Measurements from ENCODE around the gene PMEPA1. TPM values are rescaled to one million over a fixed set of nuclear protein-coding genes. Genes with fewer than 3 reads are reported as not detected.

Gene PMEPA1
- total and polyA plus RNA-seq, 2 donors (not counting 1 experiment from before 2014, with no cell fraction given) = 9.9 to 37.4 TPM

GRCh38 chr20:57649617-57650015 is 60.2 kb downstream of the PMEPA1 start:
- no peak for DNase-seq

More at GRCh38 chr20:57649617-57650015, 60.2 kb downstream of the PMEPA1 start:
- Mint-ChIP-seq H3K27ac (no peak overlapping the region), H3K9me3 (ENCODE audit: insufficient read depth) (peaks cover 2% of the 10 kb centered on the region), H3K27me3 (no peaks in the 10 kb centered on the region), H3K4me1 (peaks cover 5% of the 10 kb centered on the region), H3K4me3 (no peak overlapping the region)
- H3K9ac ChIP-seq (ENCODE audit: low read length) = no peak overlapping the region
- CTCF ChIA-PET = interaction anchor here (1.1 to 1.3 kb wide), 2 partner anchors 52 to 53 kb away, joined by 3 read pairs; no protein-coding TSS in a partner anchor
- peaks cover 3 to 4% of the 10 kb centered on the region in 2 donors for H3K4me1 ChIP-seq (ENCODE audit: control insufficient read depth in 2 of 2, insufficient read depth in 2 of 2, low read length in 2 of 2)
- H4K20me1 ChIP-seq (ENCODE audit: control insufficient read depth, insufficient read depth, low read length, poor library complexity, severe bottlenecking) = peaks cover 29% of the 10 kb centered on the region
- no peak overlapping the region for H2AFZ ChIP-seq (ENCODE audit: insufficient read depth, low read depth, low read length, poor library complexity, severe bottlenecking)
- H3K4me3 ChIP-seq (ENCODE audit: control extremely low read depth in 1 of 5, extremely low read depth in 1 of 5, insufficient read depth in 1 of 5, low read depth in 2 of 5, low read length in 4 of 5) = no peak overlapping the region
- WGBS (ENCODE audit: insufficient coverage) = 96% methylated on average over 14 of the region's 14 CpGs
- H3K36me3 ChIP-seq (replicated peaks in 1 of 2; ENCODE audit: control extremely low read depth in 1 of 2, control insufficient read depth in 1 of 2, extremely low read depth in 1 of 2, insufficient read depth in 2 of 2, low read length in 1 of 2) = peaks cover 0 to 43% of the 10 kb centered on the region in 2 experiments
- peaks cover 0 to 10% (median 6%) of the 10 kb centered on the region in 3 donors for H3K9me3 ChIP-seq (ENCODE audit: control extremely low read depth in 1 of 3, control insufficient read depth in 2 of 3, insufficient read depth in 1 of 3, low read length in 2 of 3)
- no peak overlapping the region for H3K4me2 ChIP-seq (replicated peaks; ENCODE audit: low read depth, low read length, poor library complexity, severe bottlenecking)
- peaks cover 4% of the 10 kb centered on the region for H3K79me2 ChIP-seq (ENCODE audit: control insufficient read depth, insufficient read depth, low read length)
- H3K27ac ChIP-seq (ENCODE audit: low read length in 2 of 2) = no peak overlapping the region
- no peaks in the 10 kb centered on the region for H3K27me3 ChIP-seq (replicated peaks in 1 of 4; ENCODE audit: control extremely low read depth in 1 of 4, control insufficient read depth in 3 of 4, insufficient read depth in 4 of 4, low read length in 3 of 4)
- intact Hi-C loops (cut with micrococcal nuclease) = loop anchor here (10.0 kb wide), 1 partner anchor 195 kb away; no protein-coding TSS in a partner anchor
- POLR2A ChIA-PET = no interaction called here
- TF ChIP-seq EZH2 (IDR thresholded peaks at IDR 0.05; ENCODE audit: borderline replicate concordance, insufficient read depth, low read depth, low read length, poor library complexity, severe bottlenecking) = no peak
- TF ChIP-seq CTCF (IDR thresholded peaks at IDR 0.05) = no peak
- no peak for ATAC-seq (ENCODE audit: low read depth)
